Liver (tissue), 9 donors: ENCODE measurements around the gene ANKMY1. TPM values are rescaled to one million over a fixed set of nuclear protein-coding genes. Genes with fewer than 3 reads are reported as not detected.

Experiments used
- DNase-seq: peaks from one replicate; pipeline ENCODE4 v3.0.0-alpha.2; 2017; ENCODE audit warnings: low spot score
- H3K27ac ChIP-seq, 2 donors: one replicate each; pipeline ENCODE4 v1.7.0; 2013; ENCODE audit warnings: inconsistent platforms in 2 of 2, low read length in 2 of 2, control low read depth in 1 of 2, low read depth in 1 of 2, mild to moderate bottlenecking in 1 of 2
- H3K27me3 ChIP-seq, 4 donors: one replicate each; pipeline versions ENCODE4 v1.6.1 to v1.7.0; 2013; ENCODE audit warnings: low read length in 3 of 4, inconsistent platforms in 1 of 4, mild to moderate bottlenecking in 1 of 4, moderate library complexity in 1 of 4; ENCODE audit not compliant: control insufficient read depth in 4 of 4, insufficient read depth in 4 of 4
- H3K36me3 ChIP-seq, 4 donors: one replicate each; pipeline versions ENCODE4 v1.6.1 to v1.7.0; 2013; ENCODE audit warnings: low read length in 3 of 4, mild to moderate bottlenecking in 3 of 4, low read depth in 1 of 4, moderate library complexity in 1 of 4; ENCODE audit not compliant: control insufficient read depth in 4 of 4, insufficient read depth in 3 of 4
- H3K4me1 ChIP-seq, 4 donors: one replicate each; pipeline versions ENCODE4 v1.6.1 to v1.7.0; 2013; ENCODE audit warnings: low read length in 3 of 4, mild to moderate bottlenecking in 3 of 4, moderate library complexity in 1 of 4; ENCODE audit not compliant: control insufficient read depth in 4 of 4, insufficient read depth in 4 of 4
- H3K4me3 ChIP-seq, 3 donors: one replicate each; pipeline versions ENCODE4 v1.6.1 to v1.7.0; 2013; ENCODE audit warnings: low read length in 3 of 3, control low read depth in 1 of 3, low read depth in 1 of 3, mild to moderate bottlenecking in 1 of 3
- H3K9ac ChIP-seq, 2 donors: one replicate each; pipeline ENCODE4 v1.7.0; 2013; ENCODE audit warnings: low read length in 2 of 2, mild to moderate bottlenecking in 2 of 2, moderate library complexity in 2 of 2, control low read depth in 1 of 2, low read depth in 1 of 2
- H3K9me3 ChIP-seq, 4 donors: one replicate each; pipeline versions ENCODE4 v1.6.1 to v1.7.0; 2013; ENCODE audit warnings: low read length in 3 of 4; ENCODE audit not compliant: control insufficient read depth in 4 of 4
- ATF3 ChIP-seq: IDR thresholded peaks from 2 replicates; pipeline ENCODE4 v1.6.1; 2016; ENCODE audit warnings: antibody characterized with exemption
- EGR1 ChIP-seq, 2 donors: IDR thresholded peaks; 2 replicates each; pipeline ENCODE4 v1.6.1; 2016 to 2018; ENCODE audit warnings: antibody characterized with exemption in 2 of 2, low read depth in 2 of 2
- FOXA1 ChIP-seq: IDR thresholded peaks from 2 replicates; pipeline ENCODE4 v1.6.1; 2016; ENCODE audit warnings: antibody characterized with exemption
- FOXA2 ChIP-seq: IDR thresholded peaks from 2 replicates; pipeline ENCODE4 v1.6.1; 2016; ENCODE audit warnings: antibody characterized with exemption
- GABPA ChIP-seq, 2 donors: IDR thresholded peaks in 1 of 2; conservative IDR thresholded peaks in 1 of 2; 2 replicates each; pipeline ENCODE4 v1.6.1; 2016; ENCODE audit warnings: antibody characterized with exemption in 2 of 2, mild to moderate bottlenecking in 1 of 2, moderate library complexity in 1 of 2
- HNF4A ChIP-seq, 2 donors: conservative IDR thresholded peaks; 2 replicates each; pipeline ENCODE4 v1.6.1; 2016; ENCODE audit warnings: antibody characterized with exemption in 2 of 2, mild to moderate bottlenecking in 2 of 2
- HNF4G ChIP-seq: IDR thresholded peaks from 2 replicates; pipeline ENCODE4 v1.6.1; 2016; ENCODE audit warnings: antibody characterized with exemption
- JUND ChIP-seq, 2 donors: IDR thresholded peaks; 2 replicates each; pipeline ENCODE4 v1.6.1; 2016; ENCODE audit warnings: antibody characterized with exemption in 2 of 2
- NR2F2 ChIP-seq: IDR thresholded peaks from 2 replicates; pipeline ENCODE4 v1.6.1; 2016; ENCODE audit warnings: antibody characterized with exemption
- RAD21 ChIP-seq, 2 donors: IDR thresholded peaks; 2 replicates each; pipeline ENCODE4 v1.6.1; 2016; ENCODE audit warnings: antibody characterized with exemption in 2 of 2, mild to moderate bottlenecking in 2 of 2
- REST ChIP-seq: IDR thresholded peaks from 2 replicates; pipeline ENCODE4 v1.6.1; 2016; ENCODE audit warnings: antibody characterized with exemption, mild to moderate bottlenecking
- RXRA ChIP-seq, 2 donors: IDR thresholded peaks; 2 replicates each; pipeline ENCODE4 v1.6.1; 2017 to 2018; ENCODE audit warnings: antibody characterized with exemption in 2 of 2, mild to moderate bottlenecking in 1 of 2
- SP1 ChIP-seq: IDR thresholded peaks from 2 replicates; pipeline ENCODE4 v1.6.1; 2018; ENCODE audit warnings: antibody characterized with exemption, mild to moderate bottlenecking
- WGBS: extraction: QIAGEN DNeasy Blood & Tissue Kit; methylation state at CpG from one replicate; pipeline ENCODE4 v1.1.7; 2013; 5-methylcytosine and 5-hydroxymethylcytosine counted together
- polyA plus RNA-seq, 2 donors: library from polyadenylated mRNA; stranded (reverse) in 1 of 2; unstranded in 1 of 2; fragments of 200-250 nt in 1 of 2; fragments of >200 nt in 1 of 2; fragmentation: Nextera tagmentation in 1 of 2; extraction: Ambion mirVana in 1 of 2; gene quantifications; one replicate each; pipeline versions ENCODE4 v1.2.1 to v1.2.3, GENCODE V29; 2013 to 2015
- total RNA-seq, 2 donors: library from RNA; depleted of rRNA; stranded (reverse); fragments of >200 nt; gene quantifications; one replicate each; pipeline ENCODE4 v1.2.3, GENCODE V29; 2014
- TF ChIP-seq, protein P1 (sequence below): IDR thresholded peaks from 2 replicates; pipeline ENCODE4 v1.6.1; 2016; ENCODE audit warnings: antibody characterized with exemption
- TF ChIP-seq, protein P2 (sequence below): fragments of 150-350 bp; IDR thresholded peaks from 2 replicates; pipeline ENCODE4 v1.5.1; 2017; ENCODE audit warnings: improper control_type of control experiment, low read depth, low read length; ENCODE audit not compliant: missing input control
- TF ChIP-seq, protein P3 (sequence below): IDR thresholded peaks from 2 replicates; pipeline ENCODE4 v1.6.1; 2016; ENCODE audit warnings: antibody characterized with exemption
- donor health status: healthy.
- donor health status: healthy.
- donor health status: healthy.
- donor health status: healthy.
- donor health status: healthy.

Gene ANKMY1
- total and polyA plus RNA-seq, 4 donors: 2.5 to 12.8 (median 4.2) TPM

- TF ChIP-seq, protein P1, sequence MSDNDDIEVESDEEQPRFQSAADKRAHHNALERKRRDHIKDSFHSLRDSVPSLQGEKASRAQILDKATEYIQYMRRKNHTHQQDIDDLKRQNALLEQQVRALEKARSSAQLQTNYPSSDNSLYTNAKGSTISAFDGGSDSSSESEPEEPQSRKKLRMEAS: no peak
- TF ChIP-seq JUND (IDR thresholded peaks at IDR 0.05): no peak
- TF ChIP-seq GABPA (IDR thresholded peaks at IDR 0.05 in 1 of 2, conservative IDR thresholded peaks at IDR 0.05 in 1 of 2): no peak
- no peak for TF ChIP-seq HNF4G
- no peak for TF ChIP-seq NR2F2
Measured at GRCh38 chr2:240514631-240515030, 43.2 kb downstream of the ANKMY1 start (continued).

DNA sequence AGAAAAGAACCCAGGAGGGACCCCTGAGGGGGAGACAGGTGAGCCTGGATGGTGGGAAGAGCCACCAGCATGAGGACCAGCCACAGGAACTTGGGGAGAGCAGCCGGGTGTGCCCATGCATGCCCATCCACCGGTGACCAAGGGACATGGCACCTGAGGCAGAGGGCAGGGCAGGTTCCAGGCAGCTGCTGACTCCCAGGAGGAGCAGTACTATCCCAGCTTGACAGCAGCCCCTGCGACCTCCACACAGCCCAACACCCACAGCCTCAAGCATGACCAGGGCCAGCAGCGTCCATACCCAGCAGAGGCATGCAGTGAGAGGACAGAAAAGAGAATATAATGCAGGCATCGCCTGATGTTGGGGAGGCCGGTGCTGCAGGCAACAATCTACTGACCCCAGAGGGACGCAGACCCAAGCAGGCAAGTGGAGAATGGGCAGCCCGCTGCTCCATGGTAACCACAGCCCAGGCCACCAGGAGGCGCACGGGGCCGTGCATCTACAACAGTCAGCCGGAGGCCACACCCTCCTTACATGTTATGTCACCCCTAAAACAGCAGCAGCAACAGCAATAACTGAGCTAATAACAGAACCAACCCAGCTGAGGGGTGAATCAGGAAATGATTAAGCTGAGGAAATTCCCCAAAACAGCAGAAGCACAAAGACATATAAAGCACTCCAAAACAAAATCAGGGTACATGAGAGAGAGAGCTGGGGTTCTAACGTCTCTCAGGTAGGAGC lies 44.1 kb downstream of the ANKMY1 start:
- H3K36me3 ChIP-seq: peaks cover 0 to 8% (median 3%) of the 10 kb centered on the region in 4 donors
- H3K9me3 ChIP-seq: no peaks in the 10 kb centered on the region
- no peak overlapping the region for H3K4me3 ChIP-seq
- H3K27me3 ChIP-seq: no peaks in the 10 kb centered on the region
- peaks cover 0 to 2% (median 0%) of the 10 kb centered on the region in 4 donors for H3K4me1 ChIP-seq
- H3K27ac ChIP-seq: no peak overlapping the region
- DNase-seq: peak; percentile 84
- TF ChIP-seq JUND (IDR thresholded peaks at IDR 0.05): no peak
- TF ChIP-seq, protein P2, sequence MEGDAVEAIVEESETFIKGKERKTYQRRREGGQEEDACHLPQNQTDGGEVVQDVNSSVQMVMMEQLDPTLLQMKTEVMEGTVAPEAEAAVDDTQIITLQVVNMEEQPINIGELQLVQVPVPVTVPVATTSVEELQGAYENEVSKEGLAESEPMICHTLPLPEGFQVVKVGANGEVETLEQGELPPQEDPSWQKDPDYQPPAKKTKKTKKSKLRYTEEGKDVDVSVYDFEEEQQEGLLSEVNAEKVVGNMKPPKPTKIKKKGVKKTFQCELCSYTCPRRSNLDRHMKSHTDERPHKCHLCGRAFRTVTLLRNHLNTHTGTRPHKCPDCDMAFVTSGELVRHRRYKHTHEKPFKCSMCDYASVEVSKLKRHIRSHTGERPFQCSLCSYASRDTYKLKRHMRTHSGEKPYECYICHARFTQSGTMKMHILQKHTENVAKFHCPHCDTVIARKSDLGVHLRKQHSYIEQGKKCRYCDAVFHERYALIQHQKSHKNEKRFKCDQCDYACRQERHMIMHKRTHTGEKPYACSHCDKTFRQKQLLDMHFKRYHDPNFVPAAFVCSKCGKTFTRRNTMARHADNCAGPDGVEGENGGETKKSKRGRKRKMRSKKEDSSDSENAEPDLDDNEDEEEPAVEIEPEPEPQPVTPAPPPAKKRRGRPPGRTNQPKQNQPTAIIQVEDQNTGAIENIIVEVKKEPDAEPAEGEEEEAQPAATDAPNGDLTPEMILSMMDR: peak; percentile 68
- TF ChIP-seq RAD21 (IDR thresholded peaks at IDR 0.05): peak; percentile 85 to 95
- WGBS: 55% methylated on average over 13 of the region's 13 CpGs
- H3K9ac ChIP-seq: no peak overlapping the region

DNA sequence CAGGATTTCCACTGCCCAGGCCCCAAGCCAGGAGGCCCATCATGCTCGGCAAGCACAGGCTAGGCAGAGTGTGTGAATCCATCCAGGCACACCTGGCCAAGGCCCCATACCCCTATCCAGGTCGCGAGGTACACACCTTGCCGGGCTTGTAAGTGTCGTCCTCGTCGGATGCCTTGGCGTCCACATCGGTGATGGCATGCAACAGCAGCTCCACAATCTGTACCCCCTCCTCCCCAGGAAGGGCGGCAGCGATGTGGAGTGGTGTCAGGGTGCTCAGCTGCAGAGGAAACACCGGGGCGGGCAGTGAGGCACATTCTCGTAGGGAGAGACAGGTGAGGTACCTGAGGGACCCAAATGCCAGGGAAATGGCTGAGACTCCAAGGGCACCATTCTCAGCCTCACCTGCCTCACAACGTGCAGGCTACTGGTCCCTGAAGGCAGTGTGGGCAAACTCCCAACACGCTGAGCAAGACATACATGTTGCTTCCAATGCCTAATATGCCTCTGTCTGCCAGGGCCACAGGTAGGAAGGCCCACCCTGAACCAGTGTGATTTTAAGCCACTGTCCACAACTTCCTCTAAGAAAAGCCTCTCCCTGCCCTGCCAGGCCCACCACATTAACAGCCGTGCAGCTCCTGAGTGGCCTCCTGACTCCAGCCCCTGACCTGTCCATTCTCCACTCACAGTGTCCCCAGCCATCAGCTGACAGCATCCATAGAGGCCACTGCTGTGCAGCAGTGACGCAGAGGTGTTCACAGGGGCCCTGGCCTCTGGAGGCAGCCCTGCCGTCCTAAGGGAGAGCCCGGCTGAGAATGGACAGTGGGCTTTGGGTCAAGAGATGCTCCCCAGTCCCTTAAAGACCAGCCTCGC lies 44.9 kb downstream of the ANKMY1 start:
- Histone ChIP-seq H3K27ac (no peak overlapping the region), H3K4me3 (no peak overlapping the region), H3K4me1 (peaks cover 0 to 2% (median 0%) of the 10 kb centered on the region in 4 donors), H3K36me3 (peaks cover 0 to 12% (median 5%) of the 10 kb centered on the region in 4 donors), H3K27me3 (no peaks in the 10 kb centered on the region), H3K9ac (no peak overlapping the region), H3K9me3 (no peaks in the 10 kb centered on the region)
- peak; percentile 26 for DNase-seq
- no peak for TF ChIP-seq ATF3
- no peak for TF ChIP-seq REST
- TF ChIP-seq HNF4A (conservative IDR thresholded peaks at IDR 0.05): no peak
- TF ChIP-seq, protein P3, sequence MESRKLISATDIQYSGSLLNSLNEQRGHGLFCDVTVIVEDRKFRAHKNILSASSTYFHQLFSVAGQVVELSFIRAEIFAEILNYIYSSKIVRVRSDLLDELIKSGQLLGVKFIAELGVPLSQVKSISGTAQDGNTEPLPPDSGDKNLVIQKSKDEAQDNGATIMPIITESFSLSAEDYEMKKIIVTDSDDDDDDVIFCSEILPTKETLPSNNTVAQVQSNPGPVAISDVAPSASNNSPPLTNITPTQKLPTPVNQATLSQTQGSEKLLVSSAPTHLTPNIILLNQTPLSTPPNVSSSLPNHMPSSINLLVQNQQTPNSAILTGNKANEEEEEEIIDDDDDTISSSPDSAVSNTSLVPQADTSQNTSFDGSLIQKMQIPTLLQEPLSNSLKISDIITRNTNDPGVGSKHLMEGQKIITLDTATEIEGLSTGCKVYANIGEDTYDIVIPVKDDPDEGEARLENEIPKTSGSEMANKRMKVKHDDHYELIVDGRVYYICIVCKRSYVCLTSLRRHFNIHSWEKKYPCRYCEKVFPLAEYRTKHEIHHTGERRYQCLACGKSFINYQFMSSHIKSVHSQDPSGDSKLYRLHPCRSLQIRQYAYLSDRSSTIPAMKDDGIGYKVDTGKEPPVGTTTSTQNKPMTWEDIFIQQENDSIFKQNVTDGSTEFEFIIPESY: no peak
- no peak for TF ChIP-seq EGR1 (IDR thresholded peaks at IDR 0.05; ENCODE audit: low read depth in 2 of 2)
- TF ChIP-seq SP1: no peak
- no peak for TF ChIP-seq RXRA (IDR thresholded peaks at IDR 0.05)
- no peak for TF ChIP-seq FOXA2
- TF ChIP-seq FOXA1: no peak
- no peak for TF ChIP-seq HNF4G
- TF ChIP-seq RAD21 (IDR thresholded peaks at IDR 0.05): no peak
- TF ChIP-seq GABPA (IDR thresholded peaks at IDR 0.05 in 1 of 2, conservative IDR thresholded peaks at IDR 0.05 in 1 of 2): no peak
- no peak for TF ChIP-seq NR2F2
- TF ChIP-seq, protein P1: no peak
- TF ChIP-seq, protein P2: no peak
- 97% methylated on average over 21 of the region's 21 CpGs for WGBS
